KOPT-K1 (cell line): ENCODE measurements around the gene HIVEP3.

Source experiments
- H3K27ac ChIP-seq: fragments of 200-600 bp; sonication (generic); 2 replicates; pipeline ENCODE4 v1.5.1; 2016; ENCODE audit warnings: antibody characterized with exemption, mild to moderate bottlenecking, low read depth, low read length; ENCODE audit not compliant: poor library complexity, severe bottlenecking
- H3K36me3 ChIP-seq: fragments of 200-600 bp; sonication (generic); 2 replicates; pipeline ENCODE4 v1.5.1; 2017; ENCODE audit warnings: antibody characterized with exemption, mild to moderate bottlenecking, low read length, moderate library complexity; ENCODE audit not compliant: insufficient read depth
- H3K9me3 ChIP-seq: fragments of 200-600 bp; sonication (generic); 2 replicates; pipeline ENCODE4 v1.5.1; 2017; ENCODE audit warnings: antibody characterized with exemption, low read length, mild to moderate bottlenecking; ENCODE audit not compliant: insufficient read depth, poor library complexity, severe bottlenecking

HIVEP3 gene

DNA sequence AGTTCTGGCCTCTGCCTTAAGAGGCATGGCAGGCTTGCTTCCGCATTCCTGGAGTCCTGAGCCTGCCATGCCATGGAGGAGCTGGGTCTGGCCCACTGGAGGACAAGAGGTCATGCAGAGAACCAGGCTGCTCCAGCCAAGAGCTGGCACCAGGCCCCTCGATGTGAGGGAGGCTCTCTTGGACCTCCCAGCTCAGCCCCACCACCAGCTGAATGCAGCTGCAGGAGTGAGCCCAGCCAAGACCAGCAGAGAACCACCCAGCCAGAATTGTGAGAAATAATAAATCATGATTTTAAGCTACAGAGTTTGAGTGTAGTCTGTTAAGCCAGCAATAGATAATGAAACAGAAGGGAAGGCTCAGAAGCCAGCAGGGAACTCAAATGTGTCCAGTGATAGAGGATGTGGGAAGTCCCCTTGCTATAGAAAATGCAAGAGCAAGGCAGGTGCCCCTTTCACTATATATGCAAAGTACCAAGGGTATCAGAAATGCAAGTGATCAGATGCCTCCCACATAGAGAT, 118.4 kb downstream of the HIVEP3 start:
- H3K9me3 ChIP-seq = no peaks in the 10 kb centered on the region
- H3K27ac ChIP-seq = peak overlapping the region; percentile 45
- H3K36me3 ChIP-seq = no peaks in the 10 kb centered on the region

GRCh38 chr1:41799723-41800122, 119.0 kb downstream of the HIVEP3 start:
- H3K27ac ChIP-seq = peak overlapping the region; percentile 45
- H3K36me3 ChIP-seq = no peaks in the 10 kb centered on the region
- H3K9me3 ChIP-seq = no peaks in the 10 kb centered on the region

GRCh38 chr1:41799205-41799604, 119.5 kb downstream of the HIVEP3 start:
- Histone ChIP-seq H3K9me3 (no peaks in the 10 kb centered on the region), H3K27ac (no peak overlapping the region), H3K36me3 (no peaks in the 10 kb centered on the region)

DNA sequence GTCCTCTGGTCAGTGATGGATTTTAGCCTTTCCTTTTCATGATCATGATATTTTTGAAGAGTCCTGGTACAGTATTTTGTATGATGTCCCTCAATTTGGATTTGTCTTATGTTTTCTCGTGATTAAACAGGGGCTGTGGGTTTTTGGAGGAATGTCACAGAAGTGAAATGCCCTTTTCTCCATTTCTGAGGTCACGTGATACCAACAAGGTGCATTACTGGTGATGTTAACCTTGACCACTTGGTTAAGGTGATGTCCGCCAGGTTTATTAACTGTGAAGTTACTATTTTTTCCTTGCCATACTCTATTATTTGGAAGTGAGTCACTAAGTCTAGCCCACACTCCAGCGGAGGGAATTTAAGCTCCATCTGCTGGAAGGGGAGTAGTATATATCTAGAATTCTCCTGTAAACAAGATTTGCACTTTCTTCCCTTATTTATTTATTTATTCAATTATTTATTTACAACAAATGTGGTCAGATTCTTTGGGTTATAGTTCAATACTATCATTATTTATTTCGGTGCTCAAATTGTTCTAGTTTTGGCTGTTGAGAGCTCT, 123.4 kb downstream of the HIVEP3 start:
- H3K27ac ChIP-seq = no peak overlapping the region

DNA sequence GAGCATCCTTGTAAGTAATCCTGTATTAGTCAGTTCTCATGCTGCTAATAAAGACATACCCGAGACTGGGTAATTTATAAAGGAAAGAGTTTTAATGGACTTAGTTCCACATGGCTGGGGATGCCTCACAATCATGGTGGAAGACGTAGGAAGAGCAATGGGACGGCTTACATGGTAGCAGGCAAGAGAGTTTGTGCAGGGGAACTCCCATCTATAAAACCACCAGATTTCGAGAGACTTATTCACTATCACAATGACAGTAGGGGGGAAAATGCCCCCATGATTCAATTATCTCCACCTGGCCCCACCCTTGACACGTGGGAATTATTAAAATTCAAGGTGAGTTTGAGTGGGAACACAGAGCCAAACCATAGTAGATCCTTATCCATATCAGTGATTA, 124.7 kb downstream of the HIVEP3 start:
- H3K36me3 ChIP-seq = no peaks in the 10 kb centered on the region
- H3K27ac ChIP-seq = no peak overlapping the region
- no peaks in the 10 kb centered on the region for H3K9me3 ChIP-seq

More for the DNA sequence above, 123.4 kb downstream of the HIVEP3 start:
- Histone ChIP-seq H3K36me3 (no peaks in the 10 kb centered on the region), H3K9me3 (no peaks in the 10 kb centered on the region)

GRCh38 chr1:41792485-41792770, 126.3 kb downstream of the HIVEP3 start:
- Histone ChIP-seq H3K36me3 (no peaks in the 10 kb centered on the region), H3K9me3 (no peaks in the 10 kb centered on the region), H3K27ac (peak overlapping the region; percentile 67)

GRCh38 chr1:41791667-41792484, 126.8 kb downstream of the HIVEP3 start:
- H3K9me3 ChIP-seq = no peaks in the 10 kb centered on the region
- peak overlapping the region; percentile 67 for H3K27ac ChIP-seq
- H3K36me3 ChIP-seq = no peaks in the 10 kb centered on the region

GRCh38 chr1:41790351-41790750, 128.4 kb downstream of the HIVEP3 start:
- Histone ChIP-seq H3K27ac (peak overlapping the region; percentile 67), H3K9me3 (no peaks in the 10 kb centered on the region)

DNA sequence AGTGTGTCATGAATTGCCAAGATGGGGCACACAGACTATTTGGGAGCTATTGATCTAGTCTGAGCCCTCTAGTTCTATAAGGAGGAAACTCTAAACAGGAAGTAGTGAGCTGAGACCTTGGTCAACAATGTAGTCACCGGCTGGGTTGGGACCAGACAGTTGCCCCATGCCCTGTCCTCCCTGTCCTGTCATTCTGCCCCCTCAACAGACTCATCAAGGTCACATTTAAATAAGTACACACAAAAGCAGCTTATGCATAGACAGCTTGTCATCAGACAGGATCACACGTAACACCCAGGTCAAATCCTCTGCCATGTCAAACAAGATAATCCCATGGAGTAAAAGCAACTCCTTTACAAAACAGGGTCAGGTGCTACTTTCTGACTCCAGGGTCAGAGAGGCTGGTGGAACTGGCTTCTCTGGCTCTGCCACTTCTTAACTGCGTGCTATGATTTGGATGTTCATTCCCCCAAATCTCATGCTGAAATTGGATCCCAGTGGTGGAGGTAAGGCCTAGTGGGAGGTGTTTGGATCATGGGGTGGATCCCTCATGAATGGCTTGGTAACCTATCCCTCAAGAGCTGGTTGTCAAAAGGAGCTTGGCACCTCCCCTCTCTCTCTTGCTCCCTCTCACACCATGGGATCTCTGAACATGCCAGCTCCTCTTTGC, 128.9 kb downstream of the HIVEP3 start:
- Histone ChIP-seq H3K9me3 (no peaks in the 10 kb centered on the region), H3K27ac (peak overlapping the region; percentile 67)

More at GRCh38 chr1:41790351-41790750, 128.4 kb downstream of the HIVEP3 start:
- H3K36me3 ChIP-seq = no peaks in the 10 kb centered on the region

GRCh38 chr1:41788427-41788826, 130.3 kb downstream of the HIVEP3 start:
- Histone ChIP-seq H3K9me3 (no peaks in the 10 kb centered on the region), H3K36me3 (no peaks in the 10 kb centered on the region), H3K27ac (no peak overlapping the region)

More for the DNA sequence above, 128.9 kb downstream of the HIVEP3 start:
- H3K36me3 ChIP-seq = no peaks in the 10 kb centered on the region

DNA sequence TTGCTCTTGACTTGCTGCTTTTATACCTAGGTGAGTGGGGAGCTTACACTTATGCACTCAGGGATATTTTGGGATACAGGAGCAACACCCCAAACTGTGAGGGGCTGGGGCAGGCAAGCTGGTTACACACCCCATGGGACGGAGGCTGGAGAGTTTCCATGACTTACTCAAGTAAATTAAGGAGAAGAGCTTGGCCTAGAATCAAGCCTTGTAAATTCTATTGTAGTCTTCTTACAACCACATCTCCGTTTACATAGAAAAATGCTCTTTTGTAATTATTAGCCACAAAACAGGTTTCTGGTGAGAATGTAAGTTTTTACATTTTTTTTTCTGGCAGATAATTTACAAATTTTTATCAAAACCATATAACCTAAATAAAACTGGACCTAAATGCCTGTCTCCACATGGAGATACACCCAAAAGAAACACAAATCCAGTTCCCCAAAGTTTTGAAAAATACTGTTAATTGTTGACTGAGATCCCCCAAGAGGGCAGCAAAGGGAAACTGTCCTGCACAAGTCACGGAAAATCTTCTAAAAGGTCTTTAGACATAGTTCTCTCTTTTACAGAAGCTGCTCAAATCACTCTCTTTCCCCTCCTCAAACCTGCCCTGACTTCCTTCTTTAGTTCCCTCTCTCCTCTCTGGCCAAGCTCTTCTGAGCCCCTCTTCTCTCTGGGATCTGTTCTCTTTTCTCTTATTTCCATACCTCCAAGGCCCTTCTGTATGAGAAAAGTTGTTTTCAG, 134.0 kb downstream of the HIVEP3 start:
- Histone ChIP-seq H3K9me3 (no peaks in the 10 kb centered on the region), H3K27ac (no peak overlapping the region), H3K36me3 (no peaks in the 10 kb centered on the region)

DNA sequence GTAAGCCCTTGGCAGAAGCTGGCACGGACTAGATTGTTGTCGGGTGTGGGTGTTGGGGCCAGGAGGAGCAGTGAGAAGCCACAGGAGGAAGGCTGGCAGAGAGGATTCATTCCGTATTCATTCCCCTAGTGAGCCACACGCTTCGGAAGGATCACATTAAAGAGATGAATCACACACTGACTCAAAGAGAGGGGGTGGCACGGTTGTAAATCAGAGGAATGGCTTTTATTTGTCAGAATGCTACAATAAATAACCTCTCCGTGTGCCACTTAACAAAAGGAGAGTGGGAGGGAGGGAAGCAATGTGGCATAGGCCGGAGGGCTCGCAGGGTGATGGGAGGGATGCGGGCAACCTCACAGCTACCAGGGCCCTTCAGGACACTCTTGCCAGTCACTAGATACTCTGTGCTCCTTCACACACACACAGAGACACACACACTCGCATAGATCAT, 135.5 kb downstream of the HIVEP3 start:
- H3K9me3 ChIP-seq = no peaks in the 10 kb centered on the region
- no peak overlapping the region for H3K27ac ChIP-seq
- H3K36me3 ChIP-seq = no peaks in the 10 kb centered on the region; the same call in 1 of the 2 replicates

DNA sequence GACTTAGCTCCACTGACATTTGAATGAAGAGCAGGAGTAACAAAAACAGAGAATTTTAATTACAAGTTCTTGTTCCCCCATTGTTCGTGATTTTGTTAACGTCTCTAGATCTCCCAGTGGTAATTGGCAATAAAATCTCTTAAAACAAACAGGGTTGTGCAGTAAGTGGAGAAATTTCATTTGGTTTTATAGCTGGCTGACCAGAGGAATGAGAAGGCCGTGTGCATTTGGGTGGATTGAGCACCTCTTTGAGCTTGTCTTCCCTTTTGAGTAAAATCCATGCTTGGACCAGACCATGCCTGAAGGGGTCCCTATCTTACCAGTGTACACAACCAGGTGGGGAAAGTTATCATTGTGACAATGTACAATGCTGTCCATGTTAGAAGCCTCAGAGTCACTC, 137.8 kb downstream of the HIVEP3 start:
- H3K36me3 ChIP-seq = no peaks in the 10 kb centered on the region; the same call in 1 of the 2 replicates
- no peaks in the 10 kb centered on the region for H3K9me3 ChIP-seq
- H3K27ac ChIP-seq = no peak overlapping the region

DNA sequence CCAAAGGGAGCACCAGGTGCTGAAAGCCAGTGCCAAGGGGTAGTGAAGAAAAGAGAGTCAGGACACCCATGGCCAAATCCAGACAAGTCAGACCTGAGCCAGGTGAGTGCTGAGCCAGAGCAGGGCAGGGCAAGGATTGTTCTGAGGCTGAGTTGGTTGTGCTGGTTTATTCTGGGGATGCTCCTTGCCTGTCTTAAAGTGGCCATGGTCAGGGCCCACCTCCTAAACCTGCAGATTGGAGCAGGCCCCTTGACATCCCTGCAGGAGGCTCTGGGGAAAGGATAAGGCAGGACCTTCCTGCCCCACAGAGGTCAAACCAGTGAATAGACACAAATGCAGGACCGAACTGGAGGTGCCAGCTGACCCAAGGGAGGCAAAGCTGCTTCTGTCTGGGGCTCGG, 138.4 kb downstream of the HIVEP3 start:
- no peak overlapping the region for H3K27ac ChIP-seq
- H3K36me3 ChIP-seq = no peaks in the 10 kb centered on the region; the same call in 1 of the 2 replicates

DNA sequence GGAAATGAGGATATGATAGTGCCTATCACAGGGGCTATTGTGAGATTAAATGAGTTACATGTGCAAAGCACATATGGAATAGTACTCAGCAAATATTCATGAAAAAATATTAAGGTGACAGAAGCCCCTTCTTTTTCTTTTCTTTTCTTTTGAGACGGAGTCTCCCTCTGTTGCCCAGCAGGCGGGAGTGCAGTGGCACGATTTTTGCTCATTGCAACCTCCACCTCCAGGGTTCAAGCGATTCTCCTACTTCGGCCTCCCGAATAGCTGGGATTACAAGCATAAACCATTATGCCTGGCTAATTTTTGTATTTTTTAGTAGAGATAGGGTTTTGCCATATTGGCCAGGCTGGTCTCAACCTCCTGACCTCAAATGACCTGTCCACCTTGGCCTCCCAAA, 139.4 kb downstream of the HIVEP3 start:
- no peak overlapping the region for H3K27ac ChIP-seq
- no peaks in the 10 kb centered on the region; the same call in 1 of the 2 replicates for H3K36me3 ChIP-seq
- no peaks in the 10 kb centered on the region for H3K9me3 ChIP-seq

More for the DNA sequence above, 138.4 kb downstream of the HIVEP3 start:
- H3K9me3 ChIP-seq = no peaks in the 10 kb centered on the region
